ENCODE results near the gene SRD5A2.

DNA sequence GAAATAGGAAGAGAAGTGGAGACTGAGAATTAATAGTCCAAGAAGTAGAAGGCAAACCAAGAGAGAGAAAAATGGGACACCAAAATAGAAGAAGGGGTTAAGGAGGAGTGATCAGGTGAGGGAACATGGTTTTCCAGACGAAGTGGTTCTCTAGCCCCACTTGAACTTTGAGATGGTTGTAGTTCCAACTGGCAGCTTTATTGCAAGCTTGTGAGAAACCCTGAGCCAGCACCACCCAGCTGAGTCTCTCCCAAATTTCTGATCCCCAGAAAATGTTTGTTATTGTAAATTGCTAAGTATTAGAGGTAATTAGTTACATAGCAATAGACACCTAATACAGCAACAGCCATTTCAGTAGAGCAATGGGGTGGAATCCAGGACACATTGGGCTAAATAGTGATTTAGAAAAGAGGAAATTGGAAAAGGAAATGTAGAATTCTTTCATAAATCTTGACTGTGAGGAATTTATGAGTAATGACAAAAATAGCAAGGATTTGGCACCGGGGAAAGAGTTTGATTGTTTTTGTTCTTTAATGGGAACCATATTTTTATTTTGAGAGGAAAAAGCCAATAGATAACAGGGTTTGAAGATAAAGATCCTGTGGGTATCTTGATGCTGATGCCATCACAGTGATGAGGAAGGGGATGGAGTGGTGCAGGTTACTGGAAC, 104.1 kb downstream of the SRD5A2 start:
- TF ChIP-seq, protein P1, sequence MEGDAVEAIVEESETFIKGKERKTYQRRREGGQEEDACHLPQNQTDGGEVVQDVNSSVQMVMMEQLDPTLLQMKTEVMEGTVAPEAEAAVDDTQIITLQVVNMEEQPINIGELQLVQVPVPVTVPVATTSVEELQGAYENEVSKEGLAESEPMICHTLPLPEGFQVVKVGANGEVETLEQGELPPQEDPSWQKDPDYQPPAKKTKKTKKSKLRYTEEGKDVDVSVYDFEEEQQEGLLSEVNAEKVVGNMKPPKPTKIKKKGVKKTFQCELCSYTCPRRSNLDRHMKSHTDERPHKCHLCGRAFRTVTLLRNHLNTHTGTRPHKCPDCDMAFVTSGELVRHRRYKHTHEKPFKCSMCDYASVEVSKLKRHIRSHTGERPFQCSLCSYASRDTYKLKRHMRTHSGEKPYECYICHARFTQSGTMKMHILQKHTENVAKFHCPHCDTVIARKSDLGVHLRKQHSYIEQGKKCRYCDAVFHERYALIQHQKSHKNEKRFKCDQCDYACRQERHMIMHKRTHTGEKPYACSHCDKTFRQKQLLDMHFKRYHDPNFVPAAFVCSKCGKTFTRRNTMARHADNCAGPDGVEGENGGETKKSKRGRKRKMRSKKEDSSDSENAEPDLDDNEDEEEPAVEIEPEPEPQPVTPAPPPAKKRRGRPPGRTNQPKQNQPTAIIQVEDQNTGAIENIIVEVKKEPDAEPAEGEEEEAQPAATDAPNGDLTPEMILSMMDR (conservative IDR thresholded peaks at IDR 0.05; ENCODE audit: low read depth, low read length), result no peak
- no peak for TF ChIP-seq SMC3 (IDR thresholded peaks at IDR 0.05; ENCODE audit: low read depth, low read length)
- no peak for TF ChIP-seq POLR2A (IDR thresholded peaks at IDR 0.05; ENCODE audit: low read depth, low read length)
- TF ChIP-seq RCOR1 (IDR thresholded peaks at IDR 0.05; ENCODE audit: insufficient replicate concordance, low read length), result no peak
- TF ChIP-seq MAZ (IDR thresholded peaks at IDR 0.05; ENCODE audit: borderline replicate concordance, low read depth, low read length), result no peak
- TF ChIP-seq CEBPB (IDR thresholded peaks at IDR 0.05; ENCODE audit: low read depth, low read length), result no peak
- no peak for TF ChIP-seq RAD21 (IDR thresholded peaks at IDR 0.05; ENCODE audit: low read length)
- no peak for TF ChIP-seq RFX5 (IDR thresholded peaks at IDR 0.05; ENCODE audit: low read depth, low read length)
- no peak for TF ChIP-seq MAFK (IDR thresholded peaks at IDR 0.05; ENCODE audit: low read depth, low read length)
- TF ChIP-seq CHD1 (IDR thresholded peaks at IDR 0.05; ENCODE audit: low read depth, low read length), result no peak
